AG04450 (cell line): ENCODE data around the gene C1orf50. TPM values are rescaled to one million over a fixed set of nuclear protein-coding genes. Genes with fewer than 3 reads are reported as not detected.
A peak's percentile ranks its signal among the peaks of the same experiment; 100 is the strongest.

Source experiments
- CTCF ChIA-PET: fragments of 300-600, 350-600 bp; formaldehyde crosslinking; extraction: SDS; loops from one replicate; lab custom pipeline; 2022; ENCODE audit warnings: antibody characterized with exemption, inconsistent platforms; lab: Charles Lee
- POLR2A ChIA-PET: fragments of 350-600 bp; formaldehyde crosslinking; extraction: SDS; loops from one replicate; lab custom pipeline; 2021; ENCODE audit warnings: antibody characterized with exemption, inconsistent platforms; lab: Yijun Ruan, JAX
- DNase-seq: peaks from one replicate; pipeline ENCODE4 v3.0.0-alpha.2; 2011; ENCODE audit warnings: low read depth, low spot score
- H3K27ac ChIP-seq: one replicate; pipeline ENCODE4 v1.5.1; 2012; ENCODE audit warnings: low read depth, low read length, control low read depth
- H3K27me3 ChIP-seq: one replicate; pipeline ENCODE4 v1.6.0; 2012; ENCODE audit warnings: low read length; ENCODE audit not compliant: control insufficient read depth, insufficient read depth
- H3K4me3 ChIP-seq: 2 replicates; pipeline ENCODE4 v1.5.1; 2011; ENCODE audit warnings: mild to moderate bottlenecking, low read depth, low read length, control low read depth
- H3K9me3 ChIP-seq: 2 replicates; pipeline ENCODE4 v1.5.1; 2012; ENCODE audit warnings: low read length; ENCODE audit not compliant: control insufficient read depth, insufficient read depth
- CTCF ChIP-seq: IDR thresholded peaks from 2 replicates; pipeline ENCODE4 v1.5.1; 2011; ENCODE audit warnings: low read depth, low read length, control low read depth, inconsistent platforms
- polyA plus RNA-seq: library from polyadenylated mRNA; depleted of rRNA; stranded (reverse); fragments of >200 nt; gene quantifications from 2 replicates; pipeline ENCODE4 v1.2.3, GENCODE V29; 2011

C1orf50 gene
- polyA plus RNA-seq, 1 experiment, result 6.4 TPM

- H3K4me3 ChIP-seq, result no peak overlapping the region
- H3K27me3 ChIP-seq, result peaks cover 3% of the 10 kb centered on the region
- ChIA-PET POLR2A (no interaction called here), CTCF (no interaction called here)
- DNase-seq, result no peak
- TF ChIP-seq CTCF, result no peak
- no peak overlapping the region for H3K27ac ChIP-seq
- H3K9me3 ChIP-seq, result no peaks in the 10 kb centered on the region; the same call in 1 of the 2 replicates
These were observed 32.6 kb upstream of the C1orf50 start for GRCh38 chr1:42734201-42735035.

DNA sequence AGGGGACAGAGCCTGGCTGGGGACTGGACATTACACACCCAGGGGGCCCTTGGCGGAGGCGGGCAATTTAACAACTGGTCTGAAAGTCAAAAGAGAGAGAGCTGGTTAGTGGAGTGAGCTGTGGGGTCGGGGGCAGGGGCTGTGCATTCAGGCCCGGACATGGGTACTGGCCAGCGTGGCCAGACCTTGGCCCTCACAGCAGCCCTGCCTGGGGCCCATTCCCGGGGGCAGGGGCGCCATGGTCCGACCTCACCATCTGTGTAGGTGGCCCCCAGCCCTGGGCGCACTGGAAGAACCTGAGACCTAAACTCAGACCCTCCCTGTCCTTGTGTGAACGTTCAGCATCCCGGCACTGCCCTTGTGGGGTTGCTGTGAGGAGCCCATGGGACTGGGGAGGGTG lies 32.0 kb upstream of the C1orf50 start:
- CTCF ChIA-PET, result interaction anchor here (1.1 kb wide), 1 partner anchor 18 kb away, joined by 4 read pairs; no protein-coding TSS in a partner anchor
- no peaks in the 10 kb centered on the region; the same call in 1 of the 2 replicates for H3K9me3 ChIP-seq
- DNase-seq, result no peak
- POLR2A ChIA-PET, result no interaction called here
- H3K4me3 ChIP-seq, result no peak overlapping the region
- peaks cover 7% of the 10 kb centered on the region for H3K27me3 ChIP-seq
- no peak for TF ChIP-seq CTCF
- no peak overlapping the region for H3K27ac ChIP-seq

DNA sequence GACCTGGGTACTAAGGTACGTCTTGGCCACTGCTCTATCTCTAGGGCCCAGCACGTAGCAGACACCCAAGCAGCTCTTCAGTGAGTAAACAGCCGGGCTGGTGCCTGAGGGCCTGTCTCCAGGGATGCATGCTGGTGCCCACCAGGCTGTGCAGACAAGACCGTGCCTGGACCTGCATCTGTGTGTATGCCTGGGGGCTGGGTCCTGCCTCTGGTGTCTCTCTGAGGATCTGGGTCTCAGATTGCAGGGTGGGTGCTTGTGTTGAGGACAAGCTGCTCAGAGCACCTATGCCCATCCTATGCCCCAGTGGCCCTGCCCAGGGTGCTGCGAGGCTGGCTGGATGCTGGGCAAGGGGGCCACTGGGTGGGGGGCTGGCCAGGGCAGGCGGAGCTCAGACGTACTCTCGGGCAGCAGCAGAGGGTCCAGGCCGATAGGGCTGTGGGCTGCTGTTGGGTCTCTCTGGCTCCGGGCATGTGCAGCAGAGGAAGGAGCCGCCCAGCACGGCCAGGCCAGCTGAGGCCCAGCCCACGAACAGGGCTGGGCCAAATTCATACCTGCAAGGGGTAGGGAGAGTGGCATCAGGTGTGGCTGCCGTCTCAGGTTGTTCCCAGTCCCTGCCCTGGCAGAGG lies 31.5 kb upstream of the C1orf50 start:
- H3K4me3 ChIP-seq, result no peak overlapping the region
- POLR2A ChIA-PET, result no interaction called here
- DNase-seq, result no peak

GRCh38 chr1:42736152-42736551 lies 30.9 kb upstream of the C1orf50 start:
- ChIA-PET POLR2A (no interaction called here), CTCF (interaction anchor here (1.1 kb wide), 1 partner anchor 17 kb away, joined by 4 read pairs; no protein-coding TSS in a partner anchor)
- no peaks in the 10 kb centered on the region; the same call in 1 of the 2 replicates for H3K9me3 ChIP-seq
- no peak overlapping the region for H3K27ac ChIP-seq
- no peak for DNase-seq
- peak; percentile 43 for TF ChIP-seq CTCF
- no peak overlapping the region for H3K4me3 ChIP-seq
- peaks cover 9% of the 10 kb centered on the region for H3K27me3 ChIP-seq

More for the DNA sequence above, 31.5 kb upstream of the C1orf50 start:
- CTCF ChIA-PET, result interaction anchor here (1.1 kb wide), 1 partner anchor 17 kb away, joined by 4 read pairs; no protein-coding TSS in a partner anchor
- TF ChIP-seq CTCF, result no peak
- no peak overlapping the region for H3K27ac ChIP-seq
- H3K27me3 ChIP-seq, result peaks cover 9% of the 10 kb centered on the region
- H3K9me3 ChIP-seq, result no peaks in the 10 kb centered on the region; the same call in 1 of the 2 replicates
